Right cardiac atrium (tissue), 5 donors: ENCODE measurements around the gene ENPP6. TPM values are rescaled to one million over a fixed set of nuclear protein-coding genes. Genes with fewer than 3 reads are reported as not detected.

Experiments
- ATAC-seq, 2 donors: fragments of 200-7000 bp; cut with Tn5 transposase; one replicate each; pipeline versions ENCODE4 v1.8.0 to v1.9.1; 2020; ENCODE audit warnings: moderate library complexity in 2 of 2, mild to moderate bottlenecking in 1 of 2
- DNase-seq, 3 donors: peaks; one replicate each; pipeline ENCODE4 v3.0.0-alpha.2; 2020
- H3K27ac ChIP-seq: one replicate; pipeline ENCODE4 v1.5.1; 2013; ENCODE audit warnings: mild to moderate bottlenecking, low read length, control low read depth, moderate library complexity
- H3K27me3 ChIP-seq: one replicate; pipeline ENCODE4 v1.6.1; 2013; ENCODE audit not compliant: control insufficient read depth, insufficient read depth
- H3K4me1 ChIP-seq: one replicate; pipeline ENCODE4 v1.6.1; 2013; ENCODE audit warnings: low read length; ENCODE audit not compliant: control insufficient read depth, insufficient read depth
- H3K4me3 ChIP-seq: one replicate; pipeline ENCODE4 v1.5.1; 2013; ENCODE audit warnings: low read length, control low read depth
- H3K9me3 ChIP-seq: one replicate; pipeline ENCODE4 v1.6.1; 2013; ENCODE audit warnings: low read length; ENCODE audit not compliant: control insufficient read depth
- WGBS: extraction: QIAGEN DNeasy Blood & Tissue Kit; methylation state at CpG from one replicate; pipeline ENCODE4 v1.1.7; 2013; 5-methylcytosine and 5-hydroxymethylcytosine counted together
- intact Hi-C, 4 donors: fragments of 100-400 bp; cut with DNase I; formaldehyde crosslinking; loops; one replicate each; pipeline versions ENCODE4 v1.11.0 to v1.14.0; 2022 to 2023
- polyA plus RNA-seq: library from polyadenylated mRNA; stranded (reverse); fragments of 200-250 nt; gene quantifications from one replicate; pipeline ENCODE4 v1.2.3, GENCODE V29; 2013
- total RNA-seq, 4 donors: library from RNA; stranded (reverse); fragmentation: NEBNext Ultra II Directional; extraction: Animal tissue kit (Norgen Biotek cat#: 25700); gene quantifications; one replicate each; pipeline ENCODE4 v1.2.1, GENCODE V29; 2021
- donor health status: healthy with polysubstance abuse.
- donor health status: DM: no; HTN: yes; CAD: no.
- donor health status: DM: no; HTN: no; CAD: no.
- donor health status: DM: no; HTN: yes; CAD: no; lungs with severe emphysema.
- donor health status: DM: yes; HTN: yes; CAD: no.

Gene ENPP6
- total and polyA plus RNA-seq, 5 donors, result 0.05 to 0.31 (median 0.12) TPM; not detected in 2

DNA sequence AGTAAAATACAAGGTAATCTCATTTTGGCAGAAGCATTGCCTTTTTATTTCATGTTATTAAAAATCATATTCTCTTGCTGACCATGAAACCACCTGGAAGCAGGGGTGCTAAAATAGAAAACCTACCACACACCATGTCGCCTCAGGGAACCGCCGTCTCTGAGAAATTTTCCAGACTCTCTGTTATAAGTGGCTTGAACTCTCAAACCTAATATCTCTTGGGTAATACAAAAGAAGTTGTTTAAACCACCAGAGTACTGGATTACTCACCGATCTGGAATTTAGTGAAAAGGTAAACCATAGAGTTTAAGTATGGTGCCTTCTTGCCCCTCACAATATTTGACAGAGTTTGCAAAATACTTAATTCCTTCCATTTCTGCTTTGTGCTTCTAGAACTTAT lies 27.7 kb downstream of the ENPP6 start:
- Histone ChIP-seq H3K27ac (no peak overlapping the region), H3K4me3 (no peak overlapping the region), H3K9me3 (no peaks in the 10 kb centered on the region), H3K4me1 (no peaks in the 10 kb centered on the region), H3K27me3 (no peaks in the 10 kb centered on the region)
- ATAC-seq, result no peak
- 83% methylated on average over 4 of the region's 4 CpGs for WGBS
- intact Hi-C loops, result no loop called here
- DNase-seq, result no peak

GRCh38 chr4:184188443-184189400 lies 29.0 kb downstream of the ENPP6 start:
- Histone ChIP-seq H3K9me3 (no peaks in the 10 kb centered on the region), H3K4me1 (no peaks in the 10 kb centered on the region), H3K27ac (no peak overlapping the region), H3K4me3 (no peak overlapping the region), H3K27me3 (no peaks in the 10 kb centered on the region)
- 82% methylated on average over 12 of the region's 12 CpGs for WGBS
- intact Hi-C loops, result no loop called here
- DNase-seq (no peak), ATAC-seq (no peak)

- Histone ChIP-seq H3K4me1 (no peaks in the 10 kb centered on the region), H3K4me3 (no peak overlapping the region), H3K27me3 (no peaks in the 10 kb centered on the region), H3K27ac (no peak overlapping the region), H3K9me3 (no peaks in the 10 kb centered on the region)
- no peak for ATAC-seq
- DNase-seq, result no peak
- intact Hi-C loops, result no loop called here
- WGBS, result 78% methylated on average over 6 of the region's 6 CpGs
Measured at GRCh38 chr4:184177271-184177670, 40.4 kb downstream of the ENPP6 start.

GRCh38 chr4:184174571-184175488 lies 42.8 kb downstream of the ENPP6 start:
- Histone ChIP-seq H3K27me3 (no peaks in the 10 kb centered on the region), H3K9me3 (no peaks in the 10 kb centered on the region), H3K4me3 (no peak overlapping the region), H3K27ac (no peak overlapping the region), H3K4me1 (no peaks in the 10 kb centered on the region)
- WGBS, result 87% methylated on average over 16 of the region's 16 CpGs
- ATAC-seq, result no peak
- intact Hi-C loops, result no loop called here
- no peak for DNase-seq

DNA sequence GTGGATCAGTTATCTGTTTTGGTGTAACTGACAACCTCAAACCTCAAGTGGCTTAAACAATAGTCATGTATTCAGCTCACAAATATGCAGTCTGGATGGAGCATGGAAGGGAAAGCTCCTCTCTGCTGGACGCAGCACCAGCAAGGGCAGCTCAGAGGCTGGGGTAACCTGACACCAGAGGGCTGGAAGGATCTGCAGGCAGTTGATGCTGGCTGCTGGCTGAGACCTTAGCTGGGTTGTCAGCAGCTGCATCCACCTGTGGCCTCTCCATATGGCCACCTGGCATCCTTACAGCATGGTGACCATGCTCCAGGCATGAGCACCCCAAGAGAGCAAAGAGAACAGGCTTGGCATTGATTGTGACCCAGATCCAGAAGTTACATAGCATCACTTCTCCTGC lies 46.7 kb downstream of the ENPP6 start:
- DNase-seq (no peak), ATAC-seq (no peak)
- intact Hi-C loops, result no loop called here
- 55% methylated on average over 1 of the region's 1 CpG for WGBS
- no peaks in the 10 kb centered on the region for H3K4me1 ChIP-seq
- H3K27ac ChIP-seq, result no peak overlapping the region
- no peaks in the 10 kb centered on the region for H3K9me3 ChIP-seq
- no peaks in the 10 kb centered on the region for H3K27me3 ChIP-seq
- H3K4me3 ChIP-seq, result no peak overlapping the region

GRCh38 chr4:184169225-184169867 lies 48.3 kb downstream of the ENPP6 start:
- intact Hi-C loops, result loop anchor here (2.0 to 10.0 kb wide), 6 partner anchors 65 to 445 kb away; no protein-coding TSS in a partner anchor
- H3K27ac ChIP-seq, result no peak overlapping the region
- H3K4me3 ChIP-seq, result no peak overlapping the region
- no peaks in the 10 kb centered on the region for H3K4me1 ChIP-seq
- WGBS, result 77% methylated on average over 17 of the region's 17 CpGs
- ATAC-seq (no peak), DNase-seq (no peak)
- no peaks in the 10 kb centered on the region for H3K9me3 ChIP-seq
- no peaks in the 10 kb centered on the region for H3K27me3 ChIP-seq

GRCh38 chr4:184168406-184169019 lies 49.2 kb downstream of the ENPP6 start:
- peak; percentile 77 to 92 (median 92) for DNase-seq
- Histone ChIP-seq H3K27ac (no peak overlapping the region), H3K9me3 (no peaks in the 10 kb centered on the region), H3K4me3 (no peak overlapping the region), H3K27me3 (no peaks in the 10 kb centered on the region), H3K4me1 (no peaks in the 10 kb centered on the region)
- peak; percentile 98 for ATAC-seq
- WGBS, result 20% methylated on average over 33 of the region's 33 CpGs
- intact Hi-C loops, result loop anchor here (2.0 to 10.0 kb wide), 6 partner anchors 64 to 444 kb away; no protein-coding TSS in a partner anchor

DNA sequence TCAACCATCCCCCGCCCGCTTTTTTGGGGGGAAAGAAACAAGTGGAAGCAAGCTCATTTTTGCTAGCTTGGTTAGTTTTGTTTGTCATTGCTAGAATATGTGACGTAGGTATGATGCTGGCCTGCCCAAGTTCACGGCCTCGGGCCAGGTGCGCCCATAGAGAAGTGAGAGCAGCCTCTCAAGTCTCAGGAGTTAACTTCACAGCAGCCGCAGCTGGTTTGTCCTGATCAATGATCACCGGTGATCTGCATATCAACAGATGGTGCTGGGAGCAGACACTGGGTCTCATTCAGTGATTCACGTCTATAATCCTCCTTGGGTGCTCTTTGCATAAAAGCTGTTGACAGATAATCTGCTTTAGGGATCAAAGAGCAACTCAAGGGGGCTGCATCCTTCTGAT lies 50.1 kb downstream of the ENPP6 start:
- DNase-seq (no peak), ATAC-seq (no peak)
- Histone ChIP-seq H3K27ac (no peak overlapping the region), H3K4me3 (no peak overlapping the region), H3K27me3 (no peaks in the 10 kb centered on the region), H3K9me3 (no peaks in the 10 kb centered on the region), H3K4me1 (no peaks in the 10 kb centered on the region)
- intact Hi-C loops, result loop anchor here (2.0 to 10.0 kb wide), 6 partner anchors 63 to 443 kb away; no protein-coding TSS in a partner anchor
- WGBS, result 83% methylated on average over 9 of the region's 9 CpGs

DNA sequence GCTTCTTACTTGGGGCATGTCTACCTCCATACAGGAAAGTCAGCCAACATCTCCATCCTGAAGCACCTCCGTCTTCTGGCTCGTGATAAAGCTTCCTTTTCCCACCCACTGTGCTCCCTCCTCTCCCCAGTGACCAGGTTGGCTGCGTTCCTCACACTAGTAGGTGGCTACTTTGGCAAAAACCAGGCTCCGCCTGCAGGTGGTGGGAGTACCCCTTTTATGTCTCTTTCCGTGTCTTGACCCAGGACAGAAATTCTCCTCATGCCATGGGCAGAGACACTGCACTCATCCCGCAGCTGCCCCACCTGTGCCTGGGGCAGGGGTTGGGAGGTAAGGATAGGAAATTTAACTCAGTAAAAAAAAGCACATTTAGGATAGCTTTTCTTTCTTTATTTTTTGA lies 50.9 kb downstream of the ENPP6 start:
- H3K27ac ChIP-seq, result no peak overlapping the region
- intact Hi-C loops, result loop anchor here (2.0 to 10.0 kb wide), 6 partner anchors 62 to 442 kb away; no protein-coding TSS in a partner anchor
- DNase-seq, result no peak

GRCh38 chr4:184165291-184165690 lies 52.4 kb downstream of the ENPP6 start:
- intact Hi-C loops, result loop anchor here (5.0 to 10.0 kb wide), 5 partner anchors 60 to 440 kb away; no protein-coding TSS in a partner anchor
- no peak for ATAC-seq
- WGBS, result 56% methylated on average over 8 of the region's 8 CpGs
- no peaks in the 10 kb centered on the region for H3K4me1 ChIP-seq
- H3K9me3 ChIP-seq, result no peaks in the 10 kb centered on the region
- no peak overlapping the region for H3K4me3 ChIP-seq
- no peaks in the 10 kb centered on the region for H3K27me3 ChIP-seq
- H3K27ac ChIP-seq, result no peak overlapping the region
- DNase-seq, result no peak

More for the DNA sequence above, 50.9 kb downstream of the ENPP6 start:
- Histone ChIP-seq H3K9me3 (no peaks in the 10 kb centered on the region), H3K4me3 (no peak overlapping the region), H3K27me3 (no peaks in the 10 kb centered on the region), H3K4me1 (no peaks in the 10 kb centered on the region)
- ATAC-seq, result no peak
- WGBS, result 56% methylated on average over 6 of the region's 6 CpGs
